Body of pancreas (tissue), 4 donors: Measurements from ENCODE around the gene TMEM232. TPM values are rescaled to one million over a fixed set of nuclear protein-coding genes. Genes with fewer than 3 reads are reported as not detected.
A peak's percentile ranks its signal among the peaks of the same experiment; 100 is the strongest.

Experiments
- ATAC-seq: fragments of 150-250 bp; one replicate; pipeline ENCODE4 v1.9.1; 2016
- DNase-seq, 4 donors: peaks; one replicate each; pipeline ENCODE4 v3.0.0-alpha.2; 2019
- H3K27ac ChIP-seq, 4 donors: fragments of 200-600 bp; sonication (generic); 1 replicate in 3 of 4; 2 replicates in 1 of 4; pipeline versions ENCODE4 v1.5.1 to v1.6.1; 2016 to 2019; ENCODE audit warnings: mild to moderate bottlenecking in 1 of 4, mixed read lengths in 1 of 4, moderate library complexity in 1 of 4
- H3K27me3 ChIP-seq, 2 donors: fragments of 200-600 bp; sonication (generic); one replicate each; pipeline ENCODE4 v1.6.0; 2016; ENCODE audit warnings: mild to moderate bottlenecking in 1 of 2
- H3K36me3 ChIP-seq, 2 donors: fragments of 200-600 bp; sonication (generic); replicated peaks in 1 of 2; 2 replicates each; pipeline ENCODE4 v1.5.1; 2016; ENCODE audit warnings: low read depth in 2 of 2; ENCODE audit not compliant: insufficient read depth in 1 of 2
- H3K4me1 ChIP-seq: fragments of 200-600 bp; sonication (generic); one replicate; pipeline ENCODE4 v1.6.0; 2016
- H3K4me3 ChIP-seq, 2 donors: fragments of 200-600 bp; sonication (generic); 1 replicate in 1 of 2; 2 replicates in 1 of 2; pipeline ENCODE4 v1.5.1; 2016 to 2019
- H3K9me3 ChIP-seq, 3 donors: fragments of 200-600 bp; sonication (generic); 1 replicate in 2 of 3; 2 replicates in 1 of 3; pipeline ENCODE4 v1.5.1; 2016
- CTCF ChIP-seq, 7 experiments: fragments of 450-650 bp in 4 of 7; fragments of 200-600 bp in 3 of 7; sonication (generic) in 3 of 7; IDR thresholded peaks; one replicate each; pipeline ENCODE4 v1.5.1; 2016 to 2019; ENCODE audit warnings: antibody characterized with exemption in 7 of 7
- POLR2A ChIP-seq, 3 donors: fragments of 450-650 bp; IDR thresholded peaks; one replicate each; pipeline ENCODE4 v1.6.1; 2016; ENCODE audit warnings: antibody characterized with exemption in 3 of 3, mild to moderate bottlenecking in 2 of 3
- WGBS, 2 donors: methylation state at CpG; one replicate each; pipeline ENCODE4 v1.1.5; 2017; 5-methylcytosine and 5-hydroxymethylcytosine counted together
- intact Hi-C: fragments of 100-400 bp; cut with DNase I; formaldehyde crosslinking; loops from one replicate; pipeline ENCODE4 v1.15.1; 2023
- total RNA-seq, 2 donors: library from RNA; depleted of rRNA; stranded (reverse); fragments of >200 nt; gene quantifications; one replicate each; pipeline ENCODE4 v1.1.0, GENCODE V29; 2016

TMEM232 gene
- total RNA-seq, 2 donors from 2014 or later, result 1.3 to 3.1 TPM

DNA sequence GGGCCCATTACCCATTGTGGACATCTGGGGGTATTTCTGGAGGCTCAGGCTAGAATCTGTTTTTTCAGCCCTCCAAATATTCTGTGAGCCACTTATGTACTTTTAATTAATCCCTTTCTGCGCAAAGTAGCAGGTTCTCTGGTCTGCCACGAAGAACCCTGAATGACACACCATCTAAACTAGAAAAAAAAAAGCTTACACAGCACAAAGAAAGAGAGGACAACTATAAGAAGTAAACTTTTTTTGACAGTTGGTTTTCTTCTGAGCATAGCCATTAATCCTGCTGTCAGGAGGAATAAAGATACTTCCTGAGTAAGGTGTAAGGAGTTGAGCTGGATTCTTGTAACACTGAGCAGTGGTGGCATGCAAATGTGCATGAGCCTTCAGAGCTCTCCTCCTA, 327.5 kb downstream of the TMEM232 start:
- 82 to 90% methylated on average over 2 of the region's 2 CpGs for WGBS, 2 donors
- no peak for DNase-seq
- Histone ChIP-seq H3K27ac (no peak overlapping the region), H3K36me3 (no peaks in the 10 kb centered on the region), H3K9me3 (no peaks in the 10 kb centered on the region), H3K4me1 (no peaks in the 10 kb centered on the region), H3K27me3 (no peaks in the 10 kb centered on the region), H3K4me3 (no peak overlapping the region)
- intact Hi-C loops, result no loop called here
- TF ChIP-seq CTCF (IDR thresholded peaks at IDR 0.05) (no peak), POLR2A (IDR thresholded peaks at IDR 0.05) (no peak)
- no peak for ATAC-seq

DNA sequence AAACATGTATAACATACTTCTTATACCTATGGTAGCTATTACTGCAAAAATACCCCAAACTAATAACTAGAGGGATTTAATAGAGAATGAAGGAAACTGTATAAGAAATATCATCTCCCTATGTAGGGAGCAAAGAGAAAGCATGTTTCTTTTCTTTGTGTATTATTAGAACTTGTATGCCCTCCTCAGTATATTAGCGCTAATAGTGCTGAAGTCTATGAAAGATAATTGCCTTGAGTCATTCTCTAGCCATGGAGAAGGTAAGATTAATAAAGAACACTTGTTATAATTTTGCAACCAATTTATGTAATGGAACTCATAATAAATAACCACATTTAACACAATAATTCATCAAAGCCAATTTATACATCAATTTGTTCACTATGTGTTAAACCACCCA, 329.2 kb downstream of the TMEM232 start:
- intact Hi-C loops, result no loop called here
- Histone ChIP-seq H3K9me3 (no peaks in the 10 kb centered on the region), H3K27me3 (no peaks in the 10 kb centered on the region), H3K36me3 (no peaks in the 10 kb centered on the region), H3K4me1 (no peaks in the 10 kb centered on the region), H3K4me3 (no peak overlapping the region), H3K27ac (no peak overlapping the region)
- DNase-seq, result no peak
- no peak for TF ChIP-seq POLR2A (IDR thresholded peaks at IDR 0.05)
- no peak for TF ChIP-seq CTCF (IDR thresholded peaks at IDR 0.05)
- ATAC-seq, result no peak
- WGBS, 2 donors, result 93 to 96% methylated on average over 1 of the region's 1 CpG

GRCh38 chr5:110386782-110387181, 339.7 kb downstream of the TMEM232 start:
- ATAC-seq, result peak; percentile 87

GRCh38 chr5:110383231-110383630, 343.2 kb downstream of the TMEM232 start:
- Histone ChIP-seq H3K27me3 (no peaks in the 10 kb centered on the region), H3K27ac (no peak overlapping the region), H3K9me3 (no peaks in the 10 kb centered on the region), H3K36me3 (no peaks in the 10 kb centered on the region), H3K4me1 (peaks cover 5% of the 10 kb centered on the region), H3K4me3 (no peak overlapping the region)
- ATAC-seq, result no peak
- no peak for DNase-seq
- intact Hi-C loops, result no loop called here
- TF ChIP-seq POLR2A (IDR thresholded peaks at IDR 0.05) (no peak), CTCF (IDR thresholded peaks at IDR 0.05) (no peak)

More at GRCh38 chr5:110386782-110387181, 339.7 kb downstream of the TMEM232 start:
- Histone ChIP-seq H3K36me3 (no peaks in the 10 kb centered on the region), H3K4me3 (no peak overlapping the region), H3K9me3 (no peaks in the 10 kb centered on the region), H3K27me3 (no peaks in the 10 kb centered on the region), H3K4me1 (peaks cover 5% of the 10 kb centered on the region), H3K27ac (peak overlapping the region in 3 of 4 donors; percentile 32 to 68 (median 47))
- DNase-seq, result peak in 2 of 4 donors; percentile 13 to 22
- intact Hi-C loops, result no loop called here
- TF ChIP-seq POLR2A (IDR thresholded peaks at IDR 0.05) (no peak), CTCF (IDR thresholded peaks at IDR 0.05) (no peak)

- no peak overlapping the region for H3K4me3 ChIP-seq
- no peaks in the 10 kb centered on the region for H3K9me3 ChIP-seq
- no peaks in the 10 kb centered on the region for H3K36me3 ChIP-seq
- DNase-seq (no peak), ATAC-seq (no peak)
- WGBS, 2 donors, result 31 to 52% methylated on average over 1 of the region's 1 CpG
- H3K27ac ChIP-seq, result no peak overlapping the region
- TF ChIP-seq CTCF (IDR thresholded peaks at IDR 0.05), result no peak
- no peak for TF ChIP-seq POLR2A (IDR thresholded peaks at IDR 0.05)
- intact Hi-C loops, result no loop called here
- H3K27me3 ChIP-seq, result no peaks in the 10 kb centered on the region
- no peaks in the 10 kb centered on the region for H3K4me1 ChIP-seq
Observed at GRCh38 chr5:110377943-110378342, 348.5 kb downstream of the TMEM232 start.
